ENCODE measurements around the gene IL3RA. TPM values are rescaled to one million over a fixed set of nuclear protein-coding genes. Genes with fewer than 3 reads are reported as not detected.

IL3RA gene
- total RNA-seq, 5 donors from 2014 or later (not counting 1 experiment from before 2014, with no cell fraction given) = 0.16 to 0.75 (median 0.35) TPM

DNA sequence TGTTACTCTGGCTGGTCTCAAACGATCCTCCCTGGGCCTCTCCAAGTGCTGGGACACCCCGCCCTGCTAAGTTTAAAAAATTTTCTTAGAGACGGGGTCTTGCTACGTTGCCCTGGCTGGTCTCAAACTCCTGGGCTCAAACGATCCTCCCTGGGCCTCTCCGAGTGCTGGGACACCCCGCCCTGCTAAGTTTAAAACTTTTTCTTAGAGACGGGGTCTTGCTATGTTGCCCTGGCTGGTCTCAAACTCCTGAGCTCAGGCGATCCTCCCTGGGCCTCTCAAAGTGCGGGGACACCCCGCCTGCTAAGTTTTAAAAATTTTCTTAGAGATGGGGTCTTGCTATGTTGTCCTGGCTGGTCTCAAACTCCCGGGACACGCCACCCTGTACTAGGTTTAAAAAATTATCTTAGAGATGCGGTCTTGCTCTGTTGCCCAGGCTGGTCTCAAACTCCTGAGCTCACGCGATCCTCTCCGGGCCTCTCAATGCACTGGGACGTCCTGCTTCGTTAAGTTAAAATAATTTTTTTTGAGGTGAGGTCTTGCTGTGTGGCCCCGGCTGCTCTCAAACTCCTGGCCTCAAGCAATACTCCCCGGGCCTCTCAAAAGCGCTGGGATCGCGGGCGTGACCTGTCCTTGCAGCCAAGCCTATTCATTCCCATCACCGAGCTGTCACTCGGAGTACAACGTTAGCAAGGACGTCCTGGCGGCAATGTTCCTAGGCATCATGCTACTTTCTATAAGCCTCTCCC is 54.2 kb downstream of the IL3RA start:
- DNase-seq (peak in 3 of 35 experiments; percentile 0 to 10 (median 7)), ATAC-seq (replicated peaks in 1 of 4) (no peak)
- CTCF ChIA-PET = no interaction called here
- Mint-ChIP-seq H3K9me3 (no peaks in the 10 kb centered on the region), H3K4me3 (peak overlapping the region; percentile 90 to 92 (median 91)), H3K27ac (peak overlapping the region; percentile 71 to 92), H3K27me3 (no peaks in the 10 kb centered on the region), H3K4me1 (peaks cover 46 to 55% (median 53%) of the 10 kb centered on the region in 3 donors), H3K36me3 (peaks cover 31% of the 10 kb centered on the region)
- H3K27ac ChIP-seq (ENCODE audit: low read length) = peak overlapping the region; percentile 68
- peaks cover 18 to 51% of the 10 kb centered on the region in 2 experiments for H3K4me1 ChIP-seq (ENCODE audit: control insufficient read depth in 1 of 2, extremely low read depth in 1 of 2, insufficient read depth in 2 of 2, low read length in 2 of 2)
- peak overlapping the region; percentile 97 to 100 for H3K4me3 ChIP-seq (ENCODE audit: control insufficient read depth in 1 of 2, extremely low read depth in 1 of 2, low read length in 1 of 2)
- 49% methylated on average over 19 of the region's 30 CpGs for WGBS (ENCODE audit: insufficient coverage)
- no peaks in the 10 kb centered on the region for H3K27me3 ChIP-seq (replicated peaks in 1 of 2; ENCODE audit: control insufficient read depth in 2 of 2, extremely low read depth in 1 of 2, insufficient read depth in 2 of 2, low read length in 1 of 2)
- no peaks in the 10 kb centered on the region for H3K9me3 ChIP-seq
- POLR2A ChIA-PET = no interaction called here
- peaks cover 31 to 50% of the 10 kb centered on the region in 2 donors for H3K36me3 ChIP-seq (ENCODE audit: control insufficient read depth in 2 of 2, extremely low read depth in 1 of 2, insufficient read depth in 1 of 2, low read length in 1 of 2)

GRCh38 chrX:1391370-1391706 is 54.8 kb downstream of the IL3RA start:
- Histone ChIP-seq H3K27me3 (replicated peaks in 1 of 2; ENCODE audit: control insufficient read depth in 2 of 2, extremely low read depth in 1 of 2, insufficient read depth in 2 of 2, low read length in 1 of 2) (no peaks in the 10 kb centered on the region), H3K4me1 (ENCODE audit: control insufficient read depth in 1 of 2, extremely low read depth in 1 of 2, insufficient read depth in 2 of 2, low read length in 2 of 2) (peaks cover 18 to 51% of the 10 kb centered on the region in 2 experiments), H3K4me3 (ENCODE audit: control insufficient read depth in 1 of 2, extremely low read depth in 1 of 2, low read length in 1 of 2) (peak overlapping the region; percentile 97 to 100), H3K36me3 (ENCODE audit: control insufficient read depth in 2 of 2, extremely low read depth in 1 of 2, insufficient read depth in 1 of 2, low read length in 1 of 2) (peaks cover 25 to 49% of the 10 kb centered on the region in 2 donors), H3K27ac (ENCODE audit: low read length) (peak overlapping the region; percentile 68), H3K9me3 (no peaks in the 10 kb centered on the region)
- no peaks in the 10 kb centered on the region for H3K27me3 Mint-ChIP-seq
- peaks cover 32% of the 10 kb centered on the region for H3K36me3 Mint-ChIP-seq
- ChIA-PET POLR2A (no interaction called here), CTCF (no interaction called here)
- ATAC-seq (replicated peaks in 1 of 4) (no peak), DNase-seq (peak in 9 of 35 experiments; percentile 74 to 94 (median 85))
- H3K27ac Mint-ChIP-seq = peak overlapping the region; percentile 71 to 92
- H3K9me3 Mint-ChIP-seq = no peaks in the 10 kb centered on the region
- H3K4me3 Mint-ChIP-seq = peak overlapping the region; percentile 90 to 92 (median 91)
- 0% methylated on average over 18 of the region's 19 CpGs for WGBS (ENCODE audit: insufficient coverage)
- H3K4me1 Mint-ChIP-seq = peaks cover 47 to 59% (median 56%) of the 10 kb centered on the region in 3 donors

- CTCF ChIA-PET = no interaction called here
- no peaks in the 10 kb centered on the region for H3K9me3 Mint-ChIP-seq
- Histone ChIP-seq H3K4me1 (ENCODE audit: control insufficient read depth in 1 of 2, extremely low read depth in 1 of 2, insufficient read depth in 2 of 2, low read length in 2 of 2) (peaks cover 18 to 50% of the 10 kb centered on the region in 2 experiments), H3K4me3 (ENCODE audit: control insufficient read depth in 1 of 2, extremely low read depth in 1 of 2, low read length in 1 of 2) (peak within 1 kb of the TSS; percentile 97 to 100), H3K36me3 (ENCODE audit: control insufficient read depth in 2 of 2, extremely low read depth in 1 of 2, insufficient read depth in 1 of 2, low read length in 1 of 2) (peaks cover 21 to 44% of the 10 kb centered on the region in 2 donors), H3K27me3 (replicated peaks in 1 of 2; ENCODE audit: control insufficient read depth in 2 of 2, extremely low read depth in 1 of 2, insufficient read depth in 2 of 2, low read length in 1 of 2) (no peaks in the 10 kb centered on the region), H3K27ac (ENCODE audit: low read length) (peak within 1 kb of the TSS; percentile 97), H3K9me3 (no peaks in the 10 kb centered on the region)
- H3K36me3 Mint-ChIP-seq = peaks cover 27% of the 10 kb centered on the region
- under 1% methylated on average over 90 of the region's 90 CpGs for WGBS (ENCODE audit: insufficient coverage)
- peak within 1 kb of the TSS; percentile 92 to 93 for H3K27ac Mint-ChIP-seq
- no peaks in the 10 kb centered on the region for H3K27me3 Mint-ChIP-seq
- H3K4me1 Mint-ChIP-seq = peaks cover 45 to 59% (median 56%) of the 10 kb centered on the region in 3 donors
- peak within 1 kb of the TSS; percentile 90 to 92 (median 91) for H3K4me3 Mint-ChIP-seq
- POLR2A ChIA-PET = no interaction called here
- DNase-seq (peak; percentile 93 to 100 (median 98)), ATAC-seq (replicated peaks in 1 of 4) (peak; percentile 95 to 97 (median 96))
Observed at GRCh38 chrX:1391707-1392375, 55.3 kb downstream of the IL3RA start, which contains the start of gene SLC25A6. Gene SLC25A6 (minus strand): TSS chrX:1392113. CDS start chrX:1392009, 104 bp downstream.

DNA sequence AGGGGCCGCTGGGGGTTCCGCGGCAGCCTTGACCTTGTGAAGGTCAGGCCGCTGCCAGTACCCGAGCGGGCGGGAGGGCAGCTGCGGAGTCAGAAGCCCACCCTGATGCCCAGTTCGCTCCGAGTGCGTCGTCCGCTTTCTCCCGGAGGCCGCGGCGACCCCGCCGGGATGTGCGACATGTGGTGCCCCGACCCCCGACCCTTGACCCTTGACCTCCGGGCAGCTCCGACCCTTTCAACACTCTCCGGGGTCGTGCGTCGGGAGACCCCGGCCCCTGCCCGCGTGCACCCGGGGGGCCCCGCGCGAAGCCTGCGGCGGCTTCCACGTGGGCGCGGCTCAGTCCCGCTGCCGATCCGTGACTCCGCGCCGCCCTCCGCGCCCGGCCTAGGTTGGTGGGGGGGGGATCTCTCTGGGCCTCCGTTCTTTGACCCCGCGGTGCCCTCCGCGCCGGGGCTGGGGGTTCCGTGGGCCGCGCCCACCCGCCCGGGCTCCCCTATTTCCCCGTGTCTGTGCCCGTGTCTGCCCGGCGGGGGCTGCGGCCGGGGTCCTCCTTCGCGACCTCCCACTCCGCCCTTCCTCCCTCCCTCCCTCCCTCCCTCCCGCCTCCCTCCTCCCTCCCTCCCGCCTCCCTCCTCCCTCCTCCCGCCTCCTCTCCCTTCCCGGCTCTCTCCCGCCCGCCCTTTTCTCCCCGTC is 55.9 kb downstream of the IL3RA start:
- Mint-ChIP-seq H3K9me3 (no peaks in the 10 kb centered on the region), H3K4me1 (peaks cover 45 to 58% (median 56%) of the 10 kb centered on the region in 3 donors), H3K27ac (peak overlapping the region; percentile 80 to 93), H3K27me3 (no peaks in the 10 kb centered on the region), H3K36me3 (peaks cover 26% of the 10 kb centered on the region), H3K4me3 (peak overlapping the region; percentile 90 to 92 (median 91))
- POLR2A ChIA-PET = no interaction called here
- CTCF ChIA-PET = no interaction called here
- under 1% methylated on average over 43 of the region's 76 CpGs for WGBS (ENCODE audit: insufficient coverage)
- Histone ChIP-seq H3K36me3 (ENCODE audit: control insufficient read depth in 2 of 2, extremely low read depth in 1 of 2, insufficient read depth in 1 of 2, low read length in 1 of 2) (peaks cover 14 to 37% of the 10 kb centered on the region in 2 donors), H3K9me3 (no peaks in the 10 kb centered on the region), H3K4me1 (ENCODE audit: control insufficient read depth in 1 of 2, extremely low read depth in 1 of 2, insufficient read depth in 2 of 2, low read length in 2 of 2) (peaks cover 18 to 46% of the 10 kb centered on the region in 2 experiments), H3K27ac (ENCODE audit: low read length) (peak overlapping the region; percentile 76), H3K4me3 (ENCODE audit: control insufficient read depth in 1 of 2, extremely low read depth in 1 of 2, low read length in 1 of 2) (peak overlapping the region; percentile 61 to 72), H3K27me3 (replicated peaks in 1 of 2; ENCODE audit: control insufficient read depth in 2 of 2, extremely low read depth in 1 of 2, insufficient read depth in 2 of 2, low read length in 1 of 2) (no peaks in the 10 kb centered on the region)
- DNase-seq = peak in 4 of 35 experiments; percentile 28 to 40 (median 30)
- peak; percentile 23 to 36 (median 32) for ATAC-seq (replicated peaks in 1 of 4)

- Mint-ChIP-seq H3K9me3 (no peaks in the 10 kb centered on the region), H3K27ac (peak overlapping the region; percentile 44 to 87), H3K27me3 (no peaks in the 10 kb centered on the region), H3K4me1 (peaks cover 30 to 43% (median 41%) of the 10 kb centered on the region in 3 donors), H3K4me3 (peak overlapping the region; percentile 80 to 92 (median 90)), H3K36me3 (peaks cover 12% of the 10 kb centered on the region)
- no peaks in the 10 kb centered on the region for H3K27me3 ChIP-seq (replicated peaks in 1 of 2; ENCODE audit: control insufficient read depth in 2 of 2, extremely low read depth in 1 of 2, insufficient read depth in 2 of 2, low read length in 1 of 2)
- peaks cover 12 to 37% of the 10 kb centered on the region in 2 experiments for H3K4me1 ChIP-seq (ENCODE audit: control insufficient read depth in 1 of 2, extremely low read depth in 1 of 2, insufficient read depth in 2 of 2, low read length in 2 of 2)
- ChIA-PET POLR2A (no interaction called here), CTCF (no interaction called here)
- peaks cover 5 to 22% of the 10 kb centered on the region in 2 donors for H3K36me3 ChIP-seq (ENCODE audit: control insufficient read depth in 2 of 2, extremely low read depth in 1 of 2, insufficient read depth in 1 of 2, low read length in 1 of 2)
- ATAC-seq (replicated peaks in 1 of 4) (no peak), DNase-seq (no peak)
- WGBS (ENCODE audit: insufficient coverage) = 95% methylated on average over 16 of the region's 16 CpGs
- H3K4me3 ChIP-seq (ENCODE audit: control insufficient read depth in 1 of 2, extremely low read depth in 1 of 2, low read length in 1 of 2) = no peak overlapping the region
- H3K27ac ChIP-seq (ENCODE audit: low read length) = no peak overlapping the region
- H3K9me3 ChIP-seq = no peaks in the 10 kb centered on the region
Observed at GRCh38 chrX:1393871-1394615, 57.5 kb downstream of the IL3RA start.

Measured in T-cell (primary cell).